IMR-90 (cell line): ENCODE measurements around the gene LPAR1.

Experiments
- BHLHE40 ChIP-seq: fragments of 150-350 bp; IDR thresholded peaks from 2 replicates; pipeline ENCODE4 v1.6.1; 2016; ENCODE audit warnings: mild to moderate bottlenecking, low read depth, low read length
- CEBPB ChIP-seq: IDR thresholded peaks from 2 replicates; pipeline ENCODE4 v1.6.1; 2012; ENCODE audit warnings: low read depth, low read length, improper control_type of control experiment
- CHD1 ChIP-seq: IDR thresholded peaks from 2 replicates; pipeline ENCODE4 v1.6.1; 2012; ENCODE audit warnings: low read depth, low read length, improper control_type of control experiment
- CTCF ChIP-seq: conservative IDR thresholded peaks from 2 replicates; pipeline ENCODE4 v1.5.1; 2012; ENCODE audit warnings: mild to moderate bottlenecking, low read depth, low read length, improper control_type of control experiment
- FOS ChIP-seq: fragments of 150-350 bp; IDR thresholded peaks from 2 replicates; pipeline ENCODE4 v1.6.1; 2016; ENCODE audit warnings: low read depth, low read length
- MAFK ChIP-seq: IDR thresholded peaks from 2 replicates; pipeline ENCODE4 v1.6.1; 2012; ENCODE audit warnings: low read depth, low read length, improper control_type of control experiment
- MAZ ChIP-seq: IDR thresholded peaks from 2 replicates; pipeline ENCODE4 v1.6.1; 2012; ENCODE audit warnings: low read depth, mild to moderate bottlenecking, low read length, improper control_type of control experiment, moderate library complexity, borderline replicate concordance
- MXI1 ChIP-seq: IDR thresholded peaks from 2 replicates; pipeline ENCODE4 v1.6.1; 2012; ENCODE audit warnings: low read depth, mild to moderate bottlenecking, low read length, moderate library complexity, borderline replicate concordance
- POLR2A ChIP-seq: IDR thresholded peaks from 2 replicates; pipeline ENCODE4 v1.6.1; 2012; ENCODE audit warnings: mild to moderate bottlenecking, low read depth, low read length
- RAD21 ChIP-seq: IDR thresholded peaks from 2 replicates; pipeline ENCODE4 v1.6.1; 2012; ENCODE audit warnings: low read length, improper control_type of control experiment
- RCOR1 ChIP-seq: IDR thresholded peaks from 2 replicates; pipeline ENCODE4 v1.6.1; 2012; ENCODE audit warnings: mild to moderate bottlenecking, low read length, improper control_type of control experiment; ENCODE audit not compliant: insufficient replicate concordance
- SMC3 ChIP-seq: fragments of 150-350 bp; IDR thresholded peaks from 2 replicates; pipeline ENCODE4 v1.6.1; 2016; ENCODE audit warnings: low read depth, mild to moderate bottlenecking, antibody characterized with exemption, low read length, moderate library complexity
- USF2 ChIP-seq: fragments of 150-350 bp; IDR thresholded peaks from 2 replicates; pipeline ENCODE4 v1.6.1; 2017; ENCODE audit warnings: mild to moderate bottlenecking, antibody characterized with exemption, low read length, low read depth
- TF ChIP-seq, protein P1 (sequence below): fragments of 150-350 bp; IDR thresholded peaks from 2 replicates; pipeline ENCODE4 v1.6.1; 2016; ENCODE audit warnings: low read depth, mild to moderate bottlenecking, low read length, moderate library complexity, borderline replicate concordance

GRCh38 chr9:110951805-110952539 is 86.3 kb downstream of the LPAR1 start:
- TF ChIP-seq CTCF (no peak), SMC3 (no peak), POLR2A (no peak), RAD21 (no peak), CEBPB (no peak), MAZ (no peak), MXI1 (no peak), MAFK (no peak), USF2 (no peak), BHLHE40 (no peak), FOS (no peak), CHD1 (no peak), RCOR1 (no peak)
- TF ChIP-seq, protein P1, sequence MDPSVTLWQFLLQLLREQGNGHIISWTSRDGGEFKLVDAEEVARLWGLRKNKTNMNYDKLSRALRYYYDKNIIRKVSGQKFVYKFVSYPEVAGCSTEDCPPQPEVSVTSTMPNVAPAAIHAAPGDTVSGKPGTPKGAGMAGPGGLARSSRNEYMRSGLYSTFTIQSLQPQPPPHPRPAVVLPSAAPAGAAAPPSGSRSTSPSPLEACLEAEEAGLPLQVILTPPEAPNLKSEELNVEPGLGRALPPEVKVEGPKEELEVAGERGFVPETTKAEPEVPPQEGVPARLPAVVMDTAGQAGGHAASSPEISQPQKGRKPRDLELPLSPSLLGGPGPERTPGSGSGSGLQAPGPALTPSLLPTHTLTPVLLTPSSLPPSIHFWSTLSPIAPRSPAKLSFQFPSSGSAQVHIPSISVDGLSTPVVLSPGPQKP, result no peak
